Left renal cortex interstitium (tissue), 4 donors: ENCODE measurements around the gene PPARA. TPM values are rescaled to one million over a fixed set of nuclear protein-coding genes. Genes with fewer than 3 reads are reported as not detected.
"Not testable (repeated sequence)": the region's sequence is repeated elsewhere in the genome, so short reads cannot be mapped to it uniquely, and the experiment has no call there.

Source experiments
- DNase-seq, 4 donors: peaks; one replicate each; pipeline ENCODE4 v3.0.0-alpha.2; 2013; ENCODE audit warnings: low read depth in 4 of 4, low spot score in 2 of 4, missing footprints in 1 of 4
- polyA plus RNA-seq, 4 donors: library from polyadenylated mRNA; unstranded; fragments of 120-200 nt; gene quantifications; one replicate each; pipeline ENCODE4 v1.2.1, GENCODE V29; 2013; ENCODE audit not compliant: insufficient read length in 4 of 4

Gene PPARA
- polyA plus RNA-seq, 4 donors: 22.4 to 34.1 (median 28.3) TPM

GRCh38 chr22:46125311-46125710, 25.0 kb upstream of the PPARA start:
- DNase-seq: no peak

- DNase-seq: no peak
These were observed 24.2 kb upstream of the PPARA start for GRCh38 chr22:46125816-46126765.

- DNase-seq: no peak
These were observed 23.4 kb upstream of the PPARA start for GRCh38 chr22:46126853-46127385.

- no peak for DNase-seq
These were observed 22.8 kb upstream of the PPARA start for GRCh38 chr22:46127556-46127955.

- no peak for DNase-seq
These were observed 21.7 kb upstream of the PPARA start for GRCh38 chr22:46128606-46129005.

- DNase-seq: no peak
These were observed 20.8 kb upstream of the PPARA start for GRCh38 chr22:46129390-46130041.

GRCh38 chr22:46131151-46131587, 19.2 kb upstream of the PPARA start:
- no peak for DNase-seq

- DNase-seq: not testable (repeated sequence)
These were observed 18.0 kb upstream of the PPARA start for GRCh38 chr22:46132193-46132829.

GRCh38 chr22:46132830-46133587, 17.3 kb upstream of the PPARA start:
- no peak for DNase-seq

GRCh38 chr22:46133588-46133855, 16.8 kb upstream of the PPARA start:
- no peak for DNase-seq

- DNase-seq: no peak
These were observed 16.1 kb upstream of the PPARA start for GRCh38 chr22:46134111-46134705.

GRCh38 chr22:46135611-46136485, 14.5 kb upstream of the PPARA start:
- no peak for DNase-seq

GRCh38 chr22:46136486-46137217, 13.7 kb upstream of the PPARA start:
- DNase-seq: no peak

- no peak for DNase-seq
These were observed 13.0 kb upstream of the PPARA start for GRCh38 chr22:46137218-46137766.

GRCh38 chr22:46138058-46138797, 12.1 kb upstream of the PPARA start:
- no peak for DNase-seq

- not testable (repeated sequence) for DNase-seq
These were observed 10.9 kb upstream of the PPARA start for GRCh38 chr22:46139417-46139816.

GRCh38 chr22:46139895-46140350, 10.4 kb upstream of the PPARA start:
- no peak for DNase-seq
